Measurements from ENCODE around the gene SAP30L.

Gene SAP30L

DNA sequence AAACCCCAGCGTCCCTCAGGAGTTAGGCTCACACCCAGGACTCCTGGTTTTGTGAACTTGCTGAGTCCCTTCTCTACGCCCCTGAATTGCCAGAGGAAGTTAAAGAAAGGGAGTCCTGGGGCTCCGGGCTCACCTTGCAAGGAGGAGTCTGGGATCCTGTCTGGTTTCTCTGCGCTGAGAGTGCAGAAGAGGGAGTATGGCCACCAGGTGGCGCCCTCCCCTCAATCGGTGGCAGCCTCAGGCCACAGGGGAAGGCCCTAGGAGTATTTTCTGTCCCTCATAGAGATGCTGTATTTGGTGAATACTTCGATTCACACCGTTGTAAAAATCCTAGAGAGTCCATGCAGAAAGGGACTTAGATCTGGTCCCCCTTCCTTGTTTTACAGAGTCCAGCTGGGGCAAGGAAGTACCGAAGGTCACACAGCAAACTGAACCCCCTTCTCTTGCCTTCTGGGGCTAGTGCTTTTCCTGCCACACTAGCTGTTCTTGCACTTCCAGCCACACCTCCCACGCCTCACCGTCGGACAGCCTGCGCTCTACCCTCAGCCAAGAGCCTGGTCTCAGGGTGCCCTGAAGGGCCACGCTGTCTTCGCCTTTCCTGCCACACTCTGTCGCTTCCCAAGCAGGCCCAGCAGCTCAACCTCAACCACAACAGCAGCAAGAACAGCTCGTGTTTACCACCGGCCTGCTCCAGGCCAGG lies 22.0 kb downstream of the SAP30L start:
- H3K4me1 Mint-ChIP-seq: peaks cover under 1% of the 10 kb centered on the region
- H3K27me3 Mint-ChIP-seq: peaks cover 49% of the 10 kb centered on the region
- no peak overlapping the region for H3K4me3 Mint-ChIP-seq
- H3K36me3 Mint-ChIP-seq: no peaks in the 10 kb centered on the region
- H3K27ac Mint-ChIP-seq: no peak overlapping the region
- ATAC-seq: peak; percentile 84
- H3K9me3 Mint-ChIP-seq: no peaks in the 10 kb centered on the region

DNA sequence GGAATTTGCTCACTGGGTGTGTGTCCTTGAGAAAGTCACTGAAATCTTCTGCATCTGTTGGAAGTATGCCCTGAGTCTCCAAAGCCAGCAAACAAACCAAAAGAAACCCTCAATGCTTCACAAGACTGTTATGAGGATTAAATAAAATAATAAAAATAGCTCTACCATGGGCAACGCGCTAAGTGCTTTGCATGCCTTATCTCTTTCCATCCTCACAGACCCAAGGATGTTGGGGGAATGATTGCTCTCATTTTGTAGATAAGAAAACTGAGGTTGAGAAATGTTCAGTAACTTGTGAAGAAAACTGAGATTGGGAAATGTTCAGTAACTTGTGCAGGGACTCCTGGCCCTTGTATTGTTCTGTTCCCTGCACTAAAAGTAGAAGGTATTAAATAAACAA lies 24.3 kb downstream of the SAP30L start:
- H3K4me1 Mint-ChIP-seq: peaks cover 21% of the 10 kb centered on the region
- H3K4me3 Mint-ChIP-seq: no peak overlapping the region
- H3K27ac Mint-ChIP-seq: no peak overlapping the region
- peaks cover 73% of the 10 kb centered on the region for H3K27me3 Mint-ChIP-seq
- peaks cover 5% of the 10 kb centered on the region for H3K36me3 Mint-ChIP-seq
- H3K9me3 Mint-ChIP-seq: no peaks in the 10 kb centered on the region
- no peak for ATAC-seq

DNA sequence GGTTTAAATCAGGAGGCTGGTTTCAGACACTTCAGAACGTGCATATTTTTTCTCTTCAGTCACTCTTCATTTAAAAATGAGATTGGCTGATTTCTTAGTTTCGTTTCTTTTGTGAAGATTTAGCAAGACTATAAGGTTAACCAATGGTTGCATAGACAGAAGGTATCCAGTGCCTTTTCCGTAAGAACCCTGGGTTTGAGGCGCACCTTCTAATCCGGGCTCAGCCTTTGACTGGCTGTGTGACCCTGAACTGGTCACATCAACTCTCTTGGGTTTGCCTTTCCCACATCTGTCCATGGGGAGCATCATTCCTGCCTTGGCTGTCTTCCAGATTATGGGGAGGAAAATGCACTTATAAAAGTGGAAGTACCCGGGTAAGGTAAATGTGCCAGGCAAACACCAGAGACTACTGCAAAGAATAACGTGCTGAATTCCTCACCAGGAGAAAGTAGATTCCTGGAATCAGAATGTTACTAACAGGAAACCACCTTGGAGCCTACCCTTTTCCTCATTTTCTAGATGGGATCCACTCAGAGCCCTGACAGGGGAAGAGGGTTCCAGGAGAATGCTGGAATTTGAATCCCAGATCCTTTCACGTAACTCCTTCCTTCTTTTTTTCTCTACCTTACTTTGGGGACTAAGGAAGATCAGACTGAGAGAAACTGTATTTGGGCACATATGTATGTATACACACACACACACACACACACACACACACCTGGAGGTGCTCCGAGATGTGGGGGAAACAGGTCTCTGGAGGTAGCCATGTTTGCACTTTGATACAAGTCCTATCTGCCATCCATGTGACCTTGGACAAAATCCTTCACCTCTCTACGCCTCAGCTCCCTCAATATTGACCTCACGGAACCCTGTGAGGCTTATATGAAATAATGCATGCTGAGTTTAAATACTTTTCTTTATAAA lies 25.4 kb downstream of the SAP30L start:
- Mint-ChIP-seq H3K27ac (no peak overlapping the region), H3K9me3 (no peaks in the 10 kb centered on the region), H3K4me3 (no peak overlapping the region), H3K36me3 (peaks cover 5% of the 10 kb centered on the region), H3K27me3 (peaks cover 83% of the 10 kb centered on the region), H3K4me1 (peaks cover 29% of the 10 kb centered on the region)
- no peak for ATAC-seq

DNA sequence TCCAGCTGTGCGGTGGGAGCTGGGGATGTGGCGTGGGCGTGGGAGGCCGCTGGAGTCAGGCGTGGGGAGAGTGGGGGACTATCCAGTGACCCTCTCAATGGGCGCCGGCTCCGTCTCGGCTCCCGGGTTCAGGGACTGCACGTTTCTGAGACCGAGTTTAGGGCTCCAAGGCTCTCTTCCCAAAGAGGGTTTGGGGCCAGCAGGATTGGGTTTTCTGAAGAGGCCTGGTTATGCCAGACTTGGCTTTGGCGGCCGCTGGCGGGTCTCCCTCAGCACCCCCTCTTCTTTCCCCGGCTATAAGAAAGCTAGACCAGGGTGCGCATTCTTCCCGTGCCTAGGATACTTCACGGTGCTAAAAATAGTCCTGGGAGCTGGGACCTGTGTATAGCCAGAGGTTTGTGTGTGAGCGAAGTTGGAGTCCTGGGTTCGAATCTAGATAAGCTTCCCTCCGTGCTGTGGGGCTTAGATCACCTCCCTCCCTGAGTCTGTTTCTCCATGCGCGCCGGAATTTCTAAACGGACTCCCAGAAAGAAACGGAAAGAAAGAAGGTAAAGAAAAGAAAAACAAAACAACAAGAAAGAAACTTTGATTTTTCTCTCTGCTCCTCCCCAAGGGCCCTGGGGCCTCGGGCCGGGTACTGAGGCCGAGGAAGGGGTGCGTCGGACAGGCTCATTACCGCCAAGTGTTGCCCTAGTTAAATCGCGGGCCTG lies 27.2 kb downstream of the SAP30L start:
- peaks cover 43% of the 10 kb centered on the region for H3K4me1 Mint-ChIP-seq
- peaks cover 98% of the 10 kb centered on the region for H3K27me3 Mint-ChIP-seq
- no peak for ATAC-seq
- peaks cover 4% of the 10 kb centered on the region for H3K9me3 Mint-ChIP-seq
- peaks cover 5% of the 10 kb centered on the region for H3K36me3 Mint-ChIP-seq
- no peak overlapping the region for H3K27ac Mint-ChIP-seq
- no peak overlapping the region for H3K4me3 Mint-ChIP-seq

DNA sequence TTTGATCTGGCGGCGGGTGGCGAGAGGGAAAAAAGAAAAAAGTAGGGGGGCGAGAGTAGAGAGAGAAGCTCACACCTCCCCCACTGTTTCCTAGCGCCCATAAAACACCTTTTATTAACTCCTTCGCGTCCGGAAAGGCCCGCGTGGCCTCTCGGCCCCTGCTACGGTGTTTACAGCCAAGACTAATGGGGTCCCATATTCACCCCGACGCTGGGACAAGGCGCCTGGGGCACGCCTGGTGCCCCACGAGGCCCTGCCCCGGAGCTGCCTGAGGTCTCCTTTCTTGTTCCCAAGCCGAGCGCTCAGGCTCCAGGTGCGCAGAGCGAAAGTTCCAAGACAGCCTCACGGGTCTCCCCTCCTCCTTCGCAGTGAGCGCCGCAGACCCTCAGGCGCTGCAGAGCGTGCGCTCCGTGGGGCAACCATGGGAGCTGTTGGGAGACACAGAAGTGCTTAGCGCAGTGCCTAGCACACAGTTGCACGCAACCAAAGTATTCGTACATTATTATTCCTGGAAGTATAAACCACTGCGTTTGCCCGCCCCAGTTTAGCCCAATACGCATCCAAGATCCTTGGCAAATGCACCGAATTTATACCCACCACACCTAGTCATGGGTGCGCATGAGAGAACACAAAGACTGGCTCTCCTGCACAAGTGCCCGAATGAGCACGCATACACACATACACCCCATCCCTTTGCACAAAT lies 27.9 kb downstream of the SAP30L start:
- Mint-ChIP-seq H3K36me3 (peaks cover 5% of the 10 kb centered on the region), H3K9me3 (peaks cover 4% of the 10 kb centered on the region), H3K4me1 (peaks cover 43% of the 10 kb centered on the region), H3K27ac (no peak overlapping the region), H3K4me3 (no peak overlapping the region), H3K27me3 (peaks cover 93% of the 10 kb centered on the region)
- ATAC-seq: no peak

DNA sequence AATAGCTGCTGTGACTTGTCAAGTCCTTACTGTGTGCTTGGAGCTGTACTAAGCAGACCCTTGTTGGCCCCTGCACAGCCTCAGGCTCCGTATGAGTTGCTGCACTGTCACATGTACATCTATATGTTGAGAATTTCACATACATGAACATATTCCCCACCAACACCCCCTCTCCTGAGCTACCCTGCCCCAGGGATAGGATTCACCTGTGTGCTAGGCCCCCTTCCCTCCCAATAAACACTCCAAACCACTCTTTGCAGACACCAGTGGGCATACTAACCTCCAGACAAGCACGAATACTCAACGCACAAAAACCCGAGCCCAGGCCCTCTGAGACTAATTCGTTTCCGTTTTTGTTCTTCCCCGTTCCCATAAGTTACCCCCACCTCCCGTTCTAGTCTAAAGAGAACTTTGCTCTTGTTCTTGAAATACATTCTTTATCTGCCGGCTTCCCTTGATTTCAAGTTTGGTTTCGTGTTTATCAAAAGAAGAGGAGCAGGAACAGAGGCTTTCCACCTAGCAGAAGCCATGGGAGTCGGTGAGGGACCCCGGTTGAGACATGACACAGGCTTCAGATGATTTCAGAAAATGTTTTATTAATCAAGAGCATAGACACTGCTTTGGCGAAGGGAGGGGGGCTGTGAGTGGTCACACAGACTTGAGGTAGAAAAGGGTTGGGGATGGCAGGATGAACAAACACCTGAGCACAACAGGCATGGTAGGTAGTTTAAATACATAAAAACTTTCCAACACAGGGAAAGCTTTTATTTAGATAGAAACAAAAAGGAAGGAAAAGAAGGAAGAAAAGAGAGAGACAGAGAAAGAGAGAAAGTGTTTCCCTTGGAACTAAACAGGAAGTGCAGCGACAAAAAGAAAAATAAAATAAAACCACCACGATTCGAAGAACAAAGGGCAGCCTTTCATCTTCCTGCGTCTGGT lies 28.9 kb downstream of the SAP30L start:
- Mint-ChIP-seq H3K27ac (peak overlapping the region; percentile 8), H3K9me3 (peaks cover 4% of the 10 kb centered on the region), H3K27me3 (peaks cover 91% of the 10 kb centered on the region), H3K4me3 (peak overlapping the region; percentile 36), H3K4me1 (peaks cover 48% of the 10 kb centered on the region), H3K36me3 (peaks cover 5% of the 10 kb centered on the region)
- no peak for ATAC-seq

DNA sequence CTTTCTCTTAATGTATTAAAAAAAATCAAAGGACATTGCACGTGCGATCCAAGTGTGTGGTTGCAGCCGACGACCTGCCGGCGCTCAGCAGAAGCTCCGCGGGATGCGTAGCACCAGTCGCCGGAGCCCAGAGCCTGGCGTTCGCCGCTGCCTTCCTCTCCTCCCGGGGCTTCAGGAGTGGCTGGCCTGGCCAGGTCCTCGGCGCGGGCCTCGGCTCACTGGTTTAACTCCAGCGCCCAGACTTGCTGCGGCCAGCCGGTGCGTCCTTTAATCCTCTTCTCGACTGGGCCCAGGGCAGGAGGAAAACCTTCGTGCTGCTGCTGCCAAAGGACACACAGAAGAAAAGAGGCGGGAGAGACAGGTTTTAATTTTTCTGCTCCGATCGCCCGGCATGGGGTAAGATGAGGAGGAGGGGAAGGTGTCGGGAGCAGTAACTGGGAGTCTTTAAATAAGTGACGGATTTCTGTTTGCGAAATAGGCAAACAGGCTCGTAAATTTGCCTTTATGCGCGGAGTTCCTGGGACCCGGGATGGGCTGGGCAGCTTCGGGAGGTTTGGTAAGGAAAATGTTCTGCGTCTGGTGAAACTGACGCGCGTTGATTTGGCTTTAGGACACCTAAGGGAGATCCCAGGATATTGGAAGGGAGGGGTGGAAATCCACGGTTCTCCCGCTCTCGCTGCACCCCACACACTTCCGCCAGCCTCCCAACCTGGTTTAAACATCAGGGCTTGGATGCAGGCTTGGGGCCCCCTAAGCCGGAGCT lies 30.0 kb downstream of the SAP30L start:
- Mint-ChIP-seq H3K9me3 (peaks cover 4% of the 10 kb centered on the region), H3K27me3 (peaks cover 91% of the 10 kb centered on the region), H3K4me3 (peak overlapping the region; percentile 24), H3K36me3 (peaks cover 5% of the 10 kb centered on the region), H3K27ac (no peak overlapping the region), H3K4me1 (peaks cover 50% of the 10 kb centered on the region)
- ATAC-seq: no peak

DNA sequence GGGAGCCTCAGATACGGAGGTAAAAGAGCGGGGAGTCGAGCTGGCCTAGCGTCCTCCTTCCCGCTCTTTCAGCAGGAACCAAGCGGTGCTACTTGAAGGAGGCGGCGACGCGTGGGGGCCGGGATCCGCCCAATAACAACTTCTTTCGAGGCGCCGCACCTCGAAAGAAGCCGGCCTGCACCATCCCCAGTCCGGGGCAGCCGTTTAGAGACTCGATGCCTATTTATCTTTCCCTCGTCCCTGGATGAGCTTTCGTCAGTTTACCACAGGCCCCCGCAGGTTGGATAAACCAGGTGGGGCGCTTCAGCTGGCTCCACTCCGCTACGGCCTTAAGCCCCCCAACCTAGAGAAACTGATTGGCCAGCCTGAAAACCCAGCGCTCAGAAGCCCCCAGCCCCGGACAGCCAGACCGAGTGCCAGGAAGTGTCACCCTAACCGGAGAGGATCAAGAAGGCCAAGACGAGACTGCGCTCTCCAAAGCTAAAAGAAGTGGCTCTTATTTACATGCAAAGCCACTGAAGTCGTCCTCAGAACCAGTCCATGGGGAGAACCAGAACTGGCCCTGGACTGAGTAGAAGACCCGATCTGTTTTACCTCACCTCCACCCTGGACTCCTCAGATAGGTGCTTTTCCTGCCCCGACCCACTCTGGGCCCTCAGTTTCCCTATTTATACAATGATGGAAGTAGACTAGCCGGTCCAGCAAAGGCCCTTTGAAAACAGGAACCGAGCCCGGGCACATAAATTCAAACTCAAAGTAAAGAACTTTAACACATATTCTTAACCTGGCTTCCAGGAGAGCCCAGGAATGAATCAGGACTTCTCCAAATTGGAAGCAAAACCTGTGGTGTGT lies 30.8 kb downstream of the SAP30L start:
- peaks cover 5% of the 10 kb centered on the region for H3K36me3 Mint-ChIP-seq
- H3K4me1 Mint-ChIP-seq: peaks cover 50% of the 10 kb centered on the region
- no peak for ATAC-seq
- H3K4me3 Mint-ChIP-seq: peak overlapping the region; percentile 63
- peaks cover 4% of the 10 kb centered on the region for H3K9me3 Mint-ChIP-seq
- no peak overlapping the region for H3K27ac Mint-ChIP-seq
- H3K27me3 Mint-ChIP-seq: peaks cover 91% of the 10 kb centered on the region

DNA sequence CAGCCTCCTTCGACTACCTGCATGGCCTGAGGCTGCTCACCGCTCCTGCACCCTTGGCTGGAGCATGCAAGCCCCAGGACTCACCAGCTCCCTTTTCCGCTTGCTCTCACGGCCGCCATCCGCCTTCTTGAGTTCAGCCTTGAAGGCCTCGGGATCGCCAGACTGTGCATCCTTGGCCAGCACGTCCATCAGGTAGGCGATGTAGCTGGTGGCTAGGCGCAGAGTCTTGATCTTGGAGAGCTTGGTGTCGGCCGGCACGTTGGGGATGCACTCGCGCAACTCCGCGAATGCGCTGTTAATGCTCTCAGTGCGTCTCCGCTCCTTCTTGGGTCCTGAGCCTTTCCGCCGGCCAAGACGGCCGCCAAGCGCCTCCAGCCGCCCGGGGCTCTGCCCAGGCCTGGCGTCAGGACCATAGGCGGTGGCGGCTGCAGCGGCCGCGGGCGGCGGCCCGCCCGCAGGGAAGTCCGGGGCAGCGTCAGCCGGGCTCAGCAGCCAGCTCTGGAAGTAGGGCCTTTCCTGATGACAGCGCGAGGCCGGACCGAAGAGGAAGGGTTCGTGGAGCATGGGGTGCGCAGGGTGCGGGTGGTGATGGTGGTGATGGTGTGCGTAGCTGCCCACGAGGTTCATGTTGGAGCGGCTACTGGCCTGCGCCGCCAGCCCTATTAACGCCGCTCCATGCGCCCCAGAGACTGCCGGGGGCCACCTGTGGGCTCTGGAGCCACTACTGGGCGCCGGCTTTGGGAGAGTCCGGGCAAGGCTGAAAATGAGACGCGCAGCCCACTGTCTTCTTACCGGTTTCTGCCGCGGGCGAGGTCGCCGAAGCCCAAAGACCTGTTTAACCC lies 31.8 kb downstream of the SAP30L start:
- peak overlapping the region; percentile 63 for H3K4me3 Mint-ChIP-seq
- H3K9me3 Mint-ChIP-seq: peaks cover 4% of the 10 kb centered on the region
- peaks cover 92% of the 10 kb centered on the region for H3K27me3 Mint-ChIP-seq
- no peak for ATAC-seq
- peaks cover 54% of the 10 kb centered on the region for H3K4me1 Mint-ChIP-seq
- H3K36me3 Mint-ChIP-seq: peaks cover 5% of the 10 kb centered on the region
- no peak overlapping the region for H3K27ac Mint-ChIP-seq

DNA sequence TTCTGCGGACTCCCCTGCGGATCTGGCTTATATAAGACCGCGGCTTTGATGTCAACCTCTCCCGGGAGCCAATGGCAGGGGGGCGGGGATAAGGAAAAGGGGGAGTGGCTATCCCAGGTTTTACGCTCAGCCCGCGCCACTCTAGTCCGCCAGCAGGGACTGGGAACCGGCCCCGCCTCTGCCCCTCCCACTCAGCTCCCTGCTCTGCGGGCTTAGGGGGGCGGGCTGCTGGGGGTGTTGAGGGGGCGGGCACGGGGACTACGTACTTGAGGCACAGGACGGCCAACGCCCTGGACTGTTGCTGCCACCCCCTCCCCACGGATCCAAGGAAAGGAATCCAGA lies 32.4 kb downstream of the SAP30L start, which contains the start of gene HAND1:
HAND1 (minus strand) TSS at position 4 of the 342 bp plus-strand sequence. CDS start 219 bp downstream, outside the sequence.
- Mint-ChIP-seq H3K27ac (no peak within 1 kb of the TSS), H3K4me3 (peak within 1 kb of the TSS; percentile 63), H3K4me1 (peaks cover 54% of the 10 kb centered on the region)

DNA sequence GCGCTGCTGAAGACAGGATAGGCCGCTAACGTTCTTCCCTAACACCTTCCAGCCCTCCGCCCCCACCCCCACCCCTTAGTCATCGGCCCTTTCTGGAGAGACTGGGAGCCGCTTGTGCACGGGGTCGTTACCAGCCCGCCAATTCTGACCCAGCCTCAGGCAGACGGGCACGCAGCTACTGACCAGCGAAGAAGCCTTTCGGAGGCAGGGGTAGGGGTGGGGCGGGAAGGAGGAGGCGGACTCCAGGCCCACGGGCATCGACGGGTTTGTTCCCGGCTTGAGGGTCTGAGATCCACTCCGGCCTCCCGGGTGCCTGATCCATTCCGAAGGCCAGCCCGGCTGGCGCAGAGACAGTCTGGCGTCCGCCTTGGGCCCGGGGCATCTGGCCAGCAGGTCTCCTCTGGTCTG lies 33.0 kb downstream of the SAP30L start:
- Mint-ChIP-seq H3K4me1 (peaks cover 51% of the 10 kb centered on the region), H3K27me3 (peaks cover 92% of the 10 kb centered on the region), H3K27ac (no peak overlapping the region), H3K36me3 (peaks cover 5% of the 10 kb centered on the region), H3K4me3 (no peak overlapping the region), H3K9me3 (peaks cover 4% of the 10 kb centered on the region)
- ATAC-seq: no peak

More for the DNA sequence above, 32.4 kb downstream of the SAP30L start, which contains the start of gene HAND1:
- no peak for ATAC-seq
- Mint-ChIP-seq H3K9me3 (peaks cover 4% of the 10 kb centered on the region), H3K36me3 (peaks cover 5% of the 10 kb centered on the region), H3K27me3 (peaks cover 92% of the 10 kb centered on the region)

All from stimulated activated memory B cell treated with anti-CD40 and anti-IgM and Interleukin-4, amounts not matched to agents 10 μg/mL and 1 μg/mL and 100 μg/mL, for 72 hours (primary cell).